Loucy (cell line): ENCODE measurements around the gene SLC25A21.

Source experiments
- H2AFZ ChIP-seq: fragments of 200-600 bp; sonication (generic); 2 replicates; pipeline ENCODE4 v1.6.0; 2016; ENCODE audit warnings: antibody characterized with exemption, mild to moderate bottlenecking, low read length, moderate library complexity
- H3F3A ChIP-seq: fragments of 200-600 bp; 2 replicates; pipeline ENCODE4 v1.6.0; 2016; ENCODE audit warnings: antibody characterized with exemption, low read depth, mild to moderate bottlenecking
- H3K27me3 ChIP-seq: fragments of 200-600 bp; sonication (generic); 2 replicates; pipeline ENCODE4 v1.6.1; 2014; ENCODE audit warnings: low read length, mild to moderate bottlenecking; ENCODE audit not compliant: insufficient read depth, poor library complexity, severe bottlenecking
- H3K36me3 ChIP-seq: fragments of 200-600 bp; sonication (generic); 2 replicates; pipeline ENCODE4 v1.6.1; 2016; ENCODE audit warnings: low read length; ENCODE audit not compliant: insufficient read depth
- H3K4me1 ChIP-seq: fragments of 200-600 bp; sonication (generic); 2 replicates; pipeline ENCODE4 v1.5.1; 2014; ENCODE audit warnings: low read length, mild to moderate bottlenecking; ENCODE audit not compliant: insufficient read depth, poor library complexity, severe bottlenecking
- H3K4me2 ChIP-seq: fragments of 200-600 bp; sonication (generic); 2 replicates; pipeline ENCODE4 v1.6.0; 2014; ENCODE audit warnings: antibody characterized with exemption, low read length, low read depth, mild to moderate bottlenecking; ENCODE audit not compliant: poor library complexity, severe bottlenecking
- H3K4me3 ChIP-seq: fragments of 200-600 bp; sonication (generic); 2 replicates; pipeline ENCODE4 v1.5.1; 2014; ENCODE audit warnings: low read length, mild to moderate bottlenecking, mixed read lengths; ENCODE audit not compliant: poor library complexity, severe bottlenecking
- H3K79me2 ChIP-seq: fragments of 200-600 bp; sonication (generic); 2 replicates; pipeline ENCODE4 v1.6.1; 2014; ENCODE audit warnings: low read length; ENCODE audit not compliant: insufficient read depth
- H3K9ac ChIP-seq: fragments of 200-600 bp; sonication (generic); 2 replicates; pipeline ENCODE4 v1.6.0; 2014; ENCODE audit warnings: mild to moderate bottlenecking, low read depth, low read length, moderate library complexity; ENCODE audit not compliant: poor library complexity, severe bottlenecking
- H3K9me2 ChIP-seq: fragments of 200-600 bp; sonication (generic); replicated peaks from 2 replicates; pipeline ENCODE4 v1.6.1; 2016; ENCODE audit warnings: low read depth, low read length, mixed read lengths
- H3K9me3 ChIP-seq: fragments of 200-600 bp; sonication (generic); 2 replicates; pipeline ENCODE4 v1.6.1; 2014; ENCODE audit warnings: mild to moderate bottlenecking, antibody characterized with exemption, low read length, low read depth; ENCODE audit not compliant: insufficient read depth
- H4K20me1 ChIP-seq: fragments of 200-600 bp; sonication (generic); 2 replicates; pipeline ENCODE4 v1.6.0; 2014; ENCODE audit warnings: antibody characterized with exemption, low read length, mild to moderate bottlenecking; ENCODE audit not compliant: insufficient read depth, poor library complexity, severe bottlenecking
- CTCF ChIP-seq: fragments of 200-600 bp; sonication (generic); conservative IDR thresholded peaks from 2 replicates; pipeline ENCODE4 v1.5.1; 2014; ENCODE audit warnings: mild to moderate bottlenecking, antibody characterized with exemption, low read length
- EZH2phosphoT487 ChIP-seq: fragments of 200-600 bp; IDR thresholded peaks from 2 replicates; pipeline ENCODE4 v1.6.1; 2018; ENCODE audit warnings: antibody characterized with exemption, mild to moderate bottlenecking, moderate library complexity, borderline replicate concordance

Gene SLC25A21

GRCh38 chr14:37138898-37139297 lies 33.5 kb downstream of the SLC25A21 start:
- no peaks in the 10 kb centered on the region for H4K20me1 ChIP-seq
- no peaks in the 10 kb centered on the region for H3K36me3 ChIP-seq
- no peak overlapping the region for H3K4me3 ChIP-seq
- H2AFZ ChIP-seq, result no peak overlapping the region
- no peaks in the 10 kb centered on the region for H3K27me3 ChIP-seq
- no peaks in the 10 kb centered on the region for H3K9me2 ChIP-seq
- no peak overlapping the region for H3K9ac ChIP-seq
- H3K79me2 ChIP-seq, result no peaks in the 10 kb centered on the region
- H3F3A ChIP-seq, result no peaks in the 10 kb centered on the region
- TF ChIP-seq EZH2phosphoT487 (no peak), CTCF (no peak)
- no peaks in the 10 kb centered on the region for H3K4me1 ChIP-seq
- no peak overlapping the region for H3K4me2 ChIP-seq
- H3K9me3 ChIP-seq, result no peaks in the 10 kb centered on the region

- TF ChIP-seq CTCF (no peak), EZH2phosphoT487 (no peak)
- Histone ChIP-seq H3K9me3 (no peaks in the 10 kb centered on the region), H3K4me3 (no peak overlapping the region), H3F3A (no peaks in the 10 kb centered on the region), H3K27me3 (no peaks in the 10 kb centered on the region), H3K79me2 (no peaks in the 10 kb centered on the region), H2AFZ (no peak overlapping the region), H4K20me1 (no peaks in the 10 kb centered on the region), H3K9me2 (no peaks in the 10 kb centered on the region), H3K4me2 (no peak overlapping the region), H3K36me3 (no peaks in the 10 kb centered on the region), H3K4me1 (no peaks in the 10 kb centered on the region), H3K9ac (no peak overlapping the region)
Observed at GRCh38 chr14:37133284-37133913, 39.0 kb downstream of the SLC25A21 start.

- no peak overlapping the region for H2AFZ ChIP-seq
- no peaks in the 10 kb centered on the region for H3K9me3 ChIP-seq
- no peak overlapping the region for H3K4me3 ChIP-seq
- H3K4me2 ChIP-seq, result no peak overlapping the region
- H3F3A ChIP-seq, result no peaks in the 10 kb centered on the region
- TF ChIP-seq CTCF (no peak), EZH2phosphoT487 (no peak)
- H4K20me1 ChIP-seq, result no peaks in the 10 kb centered on the region
- no peaks in the 10 kb centered on the region for H3K9me2 ChIP-seq
- H3K36me3 ChIP-seq, result no peaks in the 10 kb centered on the region
- no peaks in the 10 kb centered on the region for H3K27me3 ChIP-seq
- H3K79me2 ChIP-seq, result no peaks in the 10 kb centered on the region
- H3K4me1 ChIP-seq, result no peaks in the 10 kb centered on the region
- H3K9ac ChIP-seq, result no peak overlapping the region
Observed at GRCh38 chr14:37131205-37131604, 41.2 kb downstream of the SLC25A21 start.
